ENCODE measurements around the gene ATP6V0E1.

The ATP6V0E1 gene

DNA sequence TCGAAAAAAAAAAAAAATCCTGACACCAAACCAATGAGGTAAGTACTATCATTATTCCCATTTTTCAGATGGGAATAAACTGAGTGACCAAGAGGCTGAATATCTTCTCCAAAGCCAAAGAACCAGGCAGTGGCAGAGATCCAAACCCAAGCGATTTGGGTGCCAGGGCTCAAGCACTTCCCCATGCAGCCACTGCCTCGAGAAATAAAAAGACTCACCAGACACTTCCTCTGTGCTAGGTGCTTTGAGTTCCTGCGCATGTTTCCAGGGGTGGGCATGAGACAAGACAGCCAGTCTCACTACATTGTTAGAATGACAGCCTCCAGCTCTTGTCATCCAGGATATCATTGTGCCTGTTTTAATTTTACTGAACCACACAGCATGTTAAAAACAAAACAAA is 26.6 kb upstream of the ATP6V0E1 start:
- no peak for DNase-seq (ENCODE audit: low spot score)

DNA sequence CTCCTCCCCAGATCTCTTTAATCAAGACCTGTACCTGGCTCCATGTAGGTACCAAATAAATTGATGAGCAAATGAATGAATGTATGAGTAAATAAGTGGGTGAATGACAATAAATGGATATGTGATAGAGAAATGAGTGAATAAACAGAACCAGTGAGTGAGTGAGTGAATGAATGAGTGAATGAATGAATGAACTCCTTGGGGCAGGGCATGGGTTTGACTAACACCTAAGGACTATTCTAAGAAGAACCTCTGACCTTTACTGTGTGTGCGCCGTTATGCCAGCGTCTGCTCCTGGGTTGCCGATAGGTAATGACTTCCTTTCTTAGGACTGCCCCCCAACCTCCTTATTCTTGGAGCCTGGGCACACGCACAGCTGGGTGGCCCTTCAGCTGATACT is 26.1 kb upstream of the ATP6V0E1 start:
- no peak for DNase-seq (ENCODE audit: low spot score)

DNA sequence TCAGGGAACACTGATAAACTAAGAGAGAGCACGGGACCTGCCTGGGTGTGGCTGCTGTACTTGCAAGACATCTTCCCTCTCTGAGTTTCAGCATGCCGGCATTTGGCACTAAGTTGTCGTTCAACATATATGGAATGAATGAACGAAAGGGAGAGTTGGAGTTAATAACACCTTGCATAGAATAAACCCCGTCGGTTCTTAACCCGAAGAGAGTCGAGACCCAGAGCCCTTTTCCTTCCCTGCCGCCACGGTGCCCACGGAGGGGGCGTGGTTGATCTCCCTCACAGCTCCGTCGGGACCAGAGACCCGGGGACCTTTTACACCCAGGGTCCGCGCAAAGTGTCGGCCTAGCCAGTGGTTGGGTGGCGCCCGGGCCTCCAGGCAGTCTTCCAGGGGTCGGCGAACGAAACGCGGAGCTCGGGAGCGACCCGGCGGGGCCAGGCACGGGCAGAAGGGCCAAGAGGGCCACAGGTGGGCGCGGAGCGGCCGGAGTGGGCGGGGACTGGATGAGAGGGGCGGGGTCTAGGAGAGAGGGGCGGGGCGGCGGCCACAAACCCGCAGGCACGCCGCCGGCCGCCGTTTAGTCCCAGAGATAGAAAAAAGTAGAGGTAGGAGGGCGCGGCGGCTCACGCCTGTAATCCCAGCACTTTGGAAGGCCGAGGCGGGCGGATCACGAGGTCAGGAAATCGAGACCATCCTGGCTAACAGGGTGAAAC is 25.1 kb upstream of the ATP6V0E1 start:
- DNase-seq (ENCODE audit: low spot score): peak; percentile 79

DNA sequence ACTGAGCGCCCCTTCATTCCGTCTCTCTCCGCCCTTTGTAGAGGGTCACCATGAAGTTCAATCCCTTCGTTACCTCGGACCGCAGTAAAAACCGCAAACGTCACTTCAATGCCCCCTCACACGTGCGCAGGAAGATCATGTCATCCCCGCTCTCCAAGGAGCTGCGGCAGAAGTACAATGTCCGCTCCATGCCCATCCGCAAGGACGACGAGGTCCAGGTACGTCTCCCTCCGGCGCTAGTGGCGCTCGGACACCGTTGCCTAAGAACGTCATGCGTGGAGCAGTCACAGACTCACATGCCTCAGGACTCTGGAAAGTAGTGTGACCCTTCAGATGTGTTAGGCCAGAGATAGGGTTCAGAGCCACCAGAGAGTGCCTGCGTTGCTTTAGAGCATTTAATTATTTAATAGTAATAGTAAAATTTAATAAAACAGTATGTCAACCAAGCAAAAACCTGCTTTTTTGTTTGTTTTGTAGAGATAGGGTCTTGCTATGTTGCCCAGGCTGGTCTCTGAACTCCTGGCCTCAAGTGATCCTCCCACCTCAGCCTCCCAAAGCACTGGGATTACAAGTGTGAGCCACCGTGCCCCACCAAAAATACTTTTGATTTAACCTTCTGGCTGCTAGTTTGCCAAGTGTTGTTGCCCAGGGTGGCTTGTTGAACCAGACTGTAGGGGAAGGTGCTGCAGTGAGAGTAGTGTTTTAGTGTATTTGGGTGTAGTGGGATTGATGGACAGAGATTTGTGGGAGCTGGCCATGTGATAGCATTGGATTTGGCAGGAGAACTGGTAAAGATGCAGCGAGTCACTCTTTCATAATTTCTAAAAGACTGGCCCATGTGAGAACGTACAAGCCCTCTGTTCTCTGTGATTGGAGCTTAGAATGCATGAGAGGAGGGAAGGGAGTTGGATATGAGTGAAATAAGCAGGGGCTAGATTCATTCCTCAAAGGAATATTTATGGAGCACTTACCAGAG is 23.5 kb upstream of the ATP6V0E1 start:
- DNase-seq (ENCODE audit: low spot score): peak; percentile 29

DNA sequence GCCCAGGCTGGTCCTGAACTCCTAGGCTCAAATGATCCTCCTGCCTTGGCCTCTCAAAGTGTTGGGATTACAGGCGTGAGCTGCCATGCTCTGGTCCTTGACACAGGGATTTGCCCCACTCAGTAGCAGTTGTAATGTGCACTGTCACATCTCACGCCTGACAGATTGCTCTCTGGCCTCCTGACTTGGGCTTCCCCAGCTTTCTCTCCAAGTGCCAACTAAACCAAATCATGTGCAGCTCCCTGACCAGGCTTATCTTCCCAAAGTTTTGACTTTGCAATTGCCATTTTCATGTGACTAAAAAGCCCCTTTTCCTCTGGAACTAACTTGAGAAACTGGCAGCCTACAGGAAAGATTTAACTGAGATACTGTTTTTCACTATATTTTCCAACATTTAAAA is 13.7 kb upstream of the ATP6V0E1 start:
- DNase-seq (ENCODE audit: low spot score): no peak

- no peak for DNase-seq (ENCODE audit: low spot score)
Observed at GRCh38 chr5:172971482-172971881, 12.1 kb upstream of the ATP6V0E1 start.

DNA sequence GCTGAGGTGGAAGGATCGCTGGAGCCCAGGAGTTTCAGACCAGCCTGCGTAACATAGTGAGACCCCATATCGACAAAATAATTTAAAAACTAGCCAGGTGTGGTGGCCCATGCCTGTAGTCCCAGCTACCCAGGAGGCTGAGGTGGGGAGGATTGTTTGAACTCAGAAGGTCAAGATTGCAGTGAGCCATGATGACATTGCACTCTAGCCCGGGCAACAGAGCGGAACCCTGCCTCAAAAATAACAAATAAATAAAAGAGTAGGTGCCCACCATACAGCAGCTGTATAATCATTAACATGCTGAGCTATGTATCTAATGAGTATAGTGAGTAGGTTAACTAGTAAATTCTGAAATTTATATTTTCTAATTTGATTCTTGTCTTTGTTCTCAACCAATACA is 11.0 kb upstream of the ATP6V0E1 start:
- DNase-seq (ENCODE audit: low spot score): no peak

DNA sequence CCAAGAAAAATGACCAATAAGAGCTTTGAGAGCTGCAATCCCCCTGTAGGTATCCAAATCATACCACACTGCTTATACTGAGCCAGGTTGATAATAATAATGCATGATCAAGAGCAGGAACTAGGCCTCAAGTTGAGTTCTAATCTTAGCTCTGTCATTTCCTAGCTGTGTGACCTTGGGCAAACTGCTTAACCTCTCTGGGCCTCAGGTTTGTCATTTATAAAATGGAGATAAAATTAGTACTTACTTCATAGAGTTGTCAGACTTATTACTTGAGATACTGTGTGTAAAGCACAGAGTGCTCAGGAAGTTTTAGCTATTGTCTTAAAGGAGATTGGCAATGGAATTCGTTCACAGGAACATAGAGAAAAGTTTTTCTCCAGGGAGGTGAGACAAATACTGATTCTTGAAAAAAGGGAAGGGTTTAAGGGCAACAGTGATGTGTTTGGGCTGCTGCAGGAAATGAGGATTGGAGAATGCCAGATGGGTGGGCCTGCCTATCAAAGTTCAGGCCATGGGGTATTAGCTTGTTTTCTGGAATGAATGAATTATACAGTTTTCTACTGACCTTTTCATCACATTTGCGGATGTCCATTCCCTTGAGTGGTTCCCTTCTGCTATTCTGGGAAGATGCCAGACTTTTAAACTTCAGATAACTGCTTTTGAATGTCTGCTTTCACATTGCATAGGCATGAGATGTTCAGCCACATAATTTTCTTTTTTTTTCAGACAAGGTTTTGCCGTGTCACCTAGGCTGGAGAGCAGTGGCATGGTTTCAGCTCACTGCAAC is 10.2 kb upstream of the ATP6V0E1 start:
- DNase-seq (ENCODE audit: low spot score): no peak

- no peak for DNase-seq (ENCODE audit: low spot score)
Observed at GRCh38 chr5:172973931-172974330, 9.6 kb upstream of the ATP6V0E1 start.

DNA sequence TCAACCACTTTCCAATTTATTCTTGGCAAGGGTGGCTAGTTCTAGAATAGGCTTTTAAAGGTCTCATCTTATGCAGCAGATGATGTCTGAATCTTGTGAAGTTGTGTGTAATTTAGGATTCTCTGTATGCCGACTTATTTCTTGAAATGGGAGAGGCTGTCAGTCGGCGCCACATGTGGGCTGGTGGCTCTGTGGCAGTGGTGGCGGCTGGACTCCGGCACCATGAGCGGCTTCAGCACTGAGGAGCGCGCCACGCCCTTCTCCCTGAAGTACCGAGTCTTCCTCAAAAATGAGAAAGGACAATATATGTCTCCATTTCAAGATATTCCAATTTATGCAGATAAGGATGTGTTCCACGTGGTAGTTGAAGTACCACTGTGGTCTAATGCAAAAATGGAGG is 8.3 kb upstream of the ATP6V0E1 start:
- no peak for DNase-seq (ENCODE audit: low spot score)

DNA sequence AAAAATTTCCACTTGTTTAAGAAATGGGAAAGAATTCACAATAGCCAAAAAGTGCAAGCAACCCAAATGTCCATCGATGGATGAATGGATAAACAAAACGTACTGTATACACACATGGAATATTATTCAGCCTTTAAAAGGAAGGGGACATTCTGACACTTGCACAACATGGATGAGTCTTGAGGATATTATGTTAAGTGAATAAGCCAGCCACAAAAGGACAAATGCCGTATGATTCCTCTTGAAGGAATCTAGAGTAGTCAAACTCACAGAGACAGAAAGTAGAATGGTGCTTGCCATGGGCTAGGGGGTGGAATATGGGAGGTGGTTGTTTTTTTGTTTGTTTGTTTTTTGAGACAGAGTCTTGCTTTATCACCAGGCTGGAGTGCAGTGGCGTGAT is 3.8 kb upstream of the ATP6V0E1 start:
- DNase-seq (ENCODE audit: low spot score): no peak

DNA sequence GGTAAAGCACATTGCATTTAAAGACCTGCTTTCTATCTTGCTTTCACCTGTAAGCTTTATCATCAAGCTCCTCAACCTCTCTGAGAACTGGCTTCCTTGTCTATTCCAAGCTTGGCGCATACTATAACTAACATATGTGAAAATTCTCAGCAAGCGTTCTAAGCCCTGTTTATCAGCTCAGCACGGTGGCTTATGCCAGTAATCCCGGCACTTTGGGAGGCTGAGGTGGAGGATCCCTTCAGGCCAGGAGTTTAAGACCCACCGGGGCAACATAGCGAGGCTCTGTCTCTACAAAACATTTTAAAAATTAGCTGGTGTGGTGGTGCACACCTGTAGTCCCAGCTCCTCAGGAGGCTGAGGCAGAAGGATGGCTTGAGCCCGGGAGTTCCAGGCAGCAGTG is 1.6 kb upstream of the ATP6V0E1 start:
- DNase-seq (ENCODE audit: low spot score): no peak

GRCh38 chr5:172984244-172984953 is 828 bp downstream of the ATP6V0E1 start:
- peak; percentile 84 for DNase-seq (ENCODE audit: low spot score)

DNA sequence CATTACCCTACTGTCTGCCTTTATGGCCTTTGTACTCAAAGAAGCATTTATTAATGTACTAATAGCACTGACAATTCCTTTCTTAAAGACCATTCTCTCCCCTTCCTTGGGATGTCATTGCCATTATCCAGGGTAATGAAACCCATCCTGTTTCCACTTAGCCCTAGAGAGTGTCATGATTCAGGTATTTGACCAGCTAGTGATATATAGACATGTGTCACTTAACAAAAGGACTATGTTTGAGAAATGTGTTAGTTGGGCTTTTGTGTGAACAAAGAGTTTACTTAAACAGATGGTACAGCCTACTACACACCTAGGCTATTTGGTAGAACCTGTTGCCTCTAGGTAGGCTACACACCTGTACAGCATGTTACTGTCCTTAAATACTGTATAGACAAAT is 2.0 kb downstream of the ATP6V0E1 start:
- no peak for DNase-seq (ENCODE audit: low spot score)

DNA sequence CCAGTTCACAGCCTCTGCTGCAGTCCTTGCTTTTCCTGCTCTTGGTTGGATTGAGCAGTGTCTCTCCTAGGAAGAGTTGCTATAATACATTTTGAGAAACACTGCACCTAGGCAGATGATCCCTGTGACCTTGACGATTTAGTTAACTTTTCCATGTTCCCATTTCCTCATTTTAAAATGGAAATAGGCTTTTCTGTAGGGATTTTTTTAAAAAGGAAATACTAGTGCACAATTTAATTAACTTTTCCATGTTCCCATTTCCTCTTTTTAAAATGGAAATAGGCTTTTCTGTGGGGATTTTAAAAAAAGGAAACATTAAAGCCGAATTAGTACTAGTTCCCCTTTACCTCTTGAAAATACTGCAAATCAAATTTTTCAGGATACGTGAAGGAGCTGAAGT is 4.7 kb downstream of the ATP6V0E1 start:
- DNase-seq (ENCODE audit: low spot score): no peak

DNA sequence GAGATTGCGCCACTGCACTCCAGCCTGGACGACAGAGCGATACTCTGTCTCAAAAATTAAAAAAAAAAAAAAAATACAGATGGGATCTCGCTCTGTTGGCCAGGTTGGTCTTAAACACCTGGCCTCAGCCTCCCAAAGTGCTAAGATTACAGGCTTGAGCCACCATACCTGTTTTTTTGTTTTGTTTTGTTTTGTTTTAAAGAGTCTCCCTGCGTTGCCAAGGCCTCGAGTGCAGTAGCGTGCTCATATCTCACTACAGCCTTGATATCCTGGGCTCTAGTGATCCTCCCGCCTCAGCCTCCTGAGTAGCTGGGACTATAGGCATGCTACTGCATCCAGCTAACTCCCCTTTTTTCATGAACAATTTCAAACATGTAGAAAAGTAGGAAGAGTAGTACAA is 7.2 kb downstream of the ATP6V0E1 start:
- DNase-seq (ENCODE audit: low spot score): no peak

DNA sequence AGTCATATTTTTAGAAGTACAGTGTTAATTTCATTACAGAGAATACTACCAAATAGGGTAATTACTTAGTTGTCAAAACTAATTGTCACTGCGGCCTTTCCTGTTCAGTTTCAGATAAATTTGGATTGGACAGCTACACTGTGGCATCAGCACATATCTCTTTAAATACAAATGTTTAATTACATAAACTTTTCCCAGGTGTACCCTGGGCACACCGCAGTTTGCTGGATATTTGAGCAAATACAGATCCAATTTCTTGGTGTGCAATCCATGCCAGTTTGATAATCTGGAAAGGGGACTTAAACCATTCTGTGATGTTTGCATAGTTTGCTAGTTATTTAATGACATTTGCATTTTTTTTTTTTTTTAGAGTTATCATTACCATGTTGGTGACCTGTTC is 10.8 kb downstream of the ATP6V0E1 start:
- no peak for DNase-seq (ENCODE audit: low spot score)

- DNase-seq (ENCODE audit: low spot score): no peak
Observed at GRCh38 chr5:172999372-172999973, 15.9 kb downstream of the ATP6V0E1 start.

DNA sequence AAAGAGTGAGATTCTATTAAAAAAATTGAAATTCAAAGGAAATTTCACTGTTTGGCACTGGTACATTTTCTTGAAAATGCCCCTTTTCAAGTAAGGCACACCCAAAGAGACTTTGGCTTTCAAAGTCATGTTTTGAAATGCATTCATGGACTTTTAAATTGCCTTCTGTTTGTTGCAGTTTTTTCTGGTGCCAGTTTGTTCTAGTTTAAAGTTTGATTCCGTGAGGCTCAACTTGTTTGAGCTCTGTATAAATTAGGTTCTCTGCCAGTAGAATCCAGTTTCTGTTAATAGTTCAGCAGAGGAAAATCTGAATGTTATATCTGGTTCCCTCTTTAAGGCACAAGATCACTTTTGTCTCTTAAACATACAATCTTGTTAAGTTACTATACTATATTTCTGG is 16.4 kb downstream of the ATP6V0E1 start:
- no peak for DNase-seq (ENCODE audit: low spot score)

DNA sequence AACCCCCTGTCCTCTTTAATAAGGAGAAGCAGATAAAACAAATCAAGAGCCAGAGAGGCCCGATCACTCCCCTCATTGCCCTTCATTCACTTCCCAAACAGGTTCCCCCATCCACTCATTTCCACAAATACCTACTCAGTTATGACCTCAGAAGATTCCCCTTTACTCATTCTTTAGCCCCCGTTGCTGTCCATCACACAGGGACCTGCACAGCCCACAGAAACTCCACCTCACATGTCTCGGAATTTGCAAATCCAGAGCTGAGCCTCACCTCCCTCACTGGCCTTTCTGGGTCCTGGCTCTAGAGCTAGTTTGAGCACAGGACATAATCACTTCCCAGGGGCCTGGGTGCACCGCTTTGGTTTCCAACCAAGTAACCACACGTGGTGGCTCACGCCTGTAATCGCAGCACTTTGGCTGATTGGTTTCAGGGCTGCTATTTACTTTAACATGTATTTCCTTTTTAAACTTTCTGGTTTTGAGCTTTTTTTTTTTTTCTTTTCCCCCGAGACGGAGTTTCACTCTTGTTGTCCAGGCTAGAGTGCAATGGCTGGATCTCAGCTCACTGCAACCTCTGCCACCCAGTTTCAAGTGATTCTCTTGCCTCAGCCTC is 17.8 kb downstream of the ATP6V0E1 start:
- DNase-seq (ENCODE audit: low spot score): no peak

DNA sequence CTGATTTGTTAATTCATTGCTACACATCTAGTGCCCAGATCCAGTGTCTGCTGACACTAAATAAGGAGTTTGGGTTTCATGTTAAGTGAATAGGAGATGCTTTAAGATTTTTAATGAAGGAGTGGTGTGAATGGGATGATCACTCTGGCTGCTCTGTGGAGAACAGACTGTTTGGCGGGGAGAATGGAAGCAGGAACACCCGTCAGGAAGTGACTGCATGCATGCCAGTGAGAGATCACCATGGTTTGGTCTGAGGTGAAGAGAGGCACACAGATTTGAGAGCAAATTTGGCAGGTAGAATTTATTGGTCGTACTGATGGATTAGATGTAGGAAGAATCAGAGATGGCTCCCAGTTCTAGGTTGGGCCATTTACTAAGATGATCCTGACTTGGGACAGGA is 19.8 kb downstream of the ATP6V0E1 start:
- DNase-seq (ENCODE audit: low spot score): no peak

Measured in hematopoietic multipotent progenitor cell treated with erythropoietin and hydrocortisone succinate and interleukin-3 and kit ligand, for 17 days (in vitro differentiated cells).